ENCODE measurements around the gene AKT2.

DNA sequence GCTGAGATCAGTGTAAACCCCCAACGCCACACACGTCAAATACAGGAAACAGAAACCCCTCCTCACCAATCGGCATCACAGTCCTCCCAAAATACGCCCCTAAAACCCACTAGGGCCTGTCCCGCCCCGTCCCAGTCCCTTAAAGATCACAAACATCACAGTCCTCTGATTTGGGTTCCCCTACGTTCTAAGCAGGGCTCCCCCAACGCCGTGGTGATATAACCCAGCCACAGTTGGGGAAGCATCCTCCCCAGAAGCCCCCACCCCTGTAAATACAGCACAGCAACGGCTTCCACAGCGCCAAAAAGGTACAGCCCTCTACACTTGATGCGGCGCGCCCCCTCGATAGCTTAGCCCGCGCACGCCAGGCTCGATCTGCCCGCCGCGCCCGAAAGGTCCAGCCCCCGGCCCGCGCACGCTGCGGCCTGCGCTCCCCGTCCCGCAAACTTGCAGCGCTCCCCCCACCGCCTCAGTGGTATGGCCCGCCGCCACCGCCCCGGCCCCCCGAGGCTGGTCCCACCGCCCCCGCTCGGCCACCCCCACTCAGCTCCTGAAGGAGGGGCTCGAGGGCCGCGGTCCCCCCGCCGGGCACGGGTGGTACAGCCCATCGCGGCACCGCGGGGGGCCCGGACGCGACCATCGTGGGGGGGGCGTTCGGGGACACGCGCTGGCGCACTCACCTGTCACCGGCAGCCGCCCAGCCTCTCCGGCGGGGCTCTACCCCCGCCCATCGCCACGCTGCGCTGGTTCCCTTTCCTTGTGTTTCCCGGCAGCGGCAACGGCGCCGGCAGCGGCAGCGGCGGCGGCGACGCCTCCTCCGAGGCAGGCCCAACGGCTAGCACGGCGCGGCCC, at the start of gene AKT2:
- TF ChIP-seq, protein P1, sequence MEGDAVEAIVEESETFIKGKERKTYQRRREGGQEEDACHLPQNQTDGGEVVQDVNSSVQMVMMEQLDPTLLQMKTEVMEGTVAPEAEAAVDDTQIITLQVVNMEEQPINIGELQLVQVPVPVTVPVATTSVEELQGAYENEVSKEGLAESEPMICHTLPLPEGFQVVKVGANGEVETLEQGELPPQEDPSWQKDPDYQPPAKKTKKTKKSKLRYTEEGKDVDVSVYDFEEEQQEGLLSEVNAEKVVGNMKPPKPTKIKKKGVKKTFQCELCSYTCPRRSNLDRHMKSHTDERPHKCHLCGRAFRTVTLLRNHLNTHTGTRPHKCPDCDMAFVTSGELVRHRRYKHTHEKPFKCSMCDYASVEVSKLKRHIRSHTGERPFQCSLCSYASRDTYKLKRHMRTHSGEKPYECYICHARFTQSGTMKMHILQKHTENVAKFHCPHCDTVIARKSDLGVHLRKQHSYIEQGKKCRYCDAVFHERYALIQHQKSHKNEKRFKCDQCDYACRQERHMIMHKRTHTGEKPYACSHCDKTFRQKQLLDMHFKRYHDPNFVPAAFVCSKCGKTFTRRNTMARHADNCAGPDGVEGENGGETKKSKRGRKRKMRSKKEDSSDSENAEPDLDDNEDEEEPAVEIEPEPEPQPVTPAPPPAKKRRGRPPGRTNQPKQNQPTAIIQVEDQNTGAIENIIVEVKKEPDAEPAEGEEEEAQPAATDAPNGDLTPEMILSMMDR (IDR thresholded peaks at IDR 0.05; ENCODE audit: low read depth, low read length): no peak
- TF ChIP-seq EZH2phosphoT487 (IDR thresholded peaks at IDR 0.05; ENCODE audit: low read depth): no peak
